ENCODE results near the gene GPR15LG.

The GPR15LG gene

GRCh38 chr10:84204610-84205009 lies 31.0 kb downstream of the GPR15LG start:
- DNase-seq, result no peak
- in situ Hi-C loops (cut with HindIII; ENCODE audit: low pct_ligation_motif_present, low pct_unique_long_range_greater_than_20kb, low sequenced_read_pairs), result no loop called here

GRCh38 chr10:84205049-84205852 lies 31.6 kb downstream of the GPR15LG start:
- peak; percentile 73 for DNase-seq
- in situ Hi-C loops (cut with HindIII; ENCODE audit: low pct_ligation_motif_present, low pct_unique_long_range_greater_than_20kb, low sequenced_read_pairs), result no loop called here

- in situ Hi-C loops (cut with HindIII; ENCODE audit: low pct_ligation_motif_present, low pct_unique_long_range_greater_than_20kb, low sequenced_read_pairs), result no loop called here
- no peak for DNase-seq
These were observed 32.4 kb downstream of the GPR15LG start for GRCh38 chr10:84205853-84206525.

GRCh38 chr10:84208023-84208422 lies 34.4 kb downstream of the GPR15LG start:
- in situ Hi-C loops (cut with HindIII; ENCODE audit: low pct_ligation_motif_present, low pct_unique_long_range_greater_than_20kb, low sequenced_read_pairs), result no loop called here
- no peak for DNase-seq

- no peak for DNase-seq
- in situ Hi-C loops (cut with HindIII; ENCODE audit: low pct_ligation_motif_present, low pct_unique_long_range_greater_than_20kb, low sequenced_read_pairs), result no loop called here
These were observed 38.0 kb downstream of the GPR15LG start for GRCh38 chr10:84211566-84211965.

- no peak for DNase-seq
- in situ Hi-C loops (cut with HindIII; ENCODE audit: low pct_ligation_motif_present, low pct_unique_long_range_greater_than_20kb, low sequenced_read_pairs), result no loop called here
These were observed 38.4 kb downstream of the GPR15LG start for GRCh38 chr10:84212014-84212413.

GRCh38 chr10:84213076-84213475 lies 39.5 kb downstream of the GPR15LG start:
- no peak for DNase-seq
- in situ Hi-C loops (cut with HindIII; ENCODE audit: low pct_ligation_motif_present, low pct_unique_long_range_greater_than_20kb, low sequenced_read_pairs), result no loop called here

- no peak for DNase-seq
- in situ Hi-C loops (cut with HindIII; ENCODE audit: low pct_ligation_motif_present, low pct_unique_long_range_greater_than_20kb, low sequenced_read_pairs), result no loop called here
These were observed 40.5 kb downstream of the GPR15LG start for GRCh38 chr10:84214046-84214572.

GRCh38 chr10:84214612-84215235 lies 41.1 kb downstream of the GPR15LG start:
- in situ Hi-C loops (cut with HindIII; ENCODE audit: low pct_ligation_motif_present, low pct_unique_long_range_greater_than_20kb, low sequenced_read_pairs), result no loop called here
- peak; percentile 45 for DNase-seq

- in situ Hi-C loops (cut with HindIII; ENCODE audit: low pct_ligation_motif_present, low pct_unique_long_range_greater_than_20kb, low sequenced_read_pairs), result no loop called here
- no peak for DNase-seq
These were observed 43.2 kb downstream of the GPR15LG start for GRCh38 chr10:84216834-84217233.

GRCh38 chr10:84217746-84218145 lies 44.1 kb downstream of the GPR15LG start:
- no peak for DNase-seq
- in situ Hi-C loops (cut with HindIII; ENCODE audit: low pct_ligation_motif_present, low pct_unique_long_range_greater_than_20kb, low sequenced_read_pairs), result no loop called here

- in situ Hi-C loops (cut with HindIII; ENCODE audit: low pct_ligation_motif_present, low pct_unique_long_range_greater_than_20kb, low sequenced_read_pairs), result no loop called here
- no peak for DNase-seq
These were observed 48.3 kb downstream of the GPR15LG start for GRCh38 chr10:84221916-84222315.

GRCh38 chr10:84224411-84225028 lies 50.9 kb downstream of the GPR15LG start:
- in situ Hi-C loops (cut with HindIII; ENCODE audit: low pct_ligation_motif_present, low pct_unique_long_range_greater_than_20kb, low sequenced_read_pairs), result no loop called here
- DNase-seq, result peak; percentile 13

- no peak for DNase-seq
- in situ Hi-C loops (cut with HindIII; ENCODE audit: low pct_ligation_motif_present, low pct_unique_long_range_greater_than_20kb, low sequenced_read_pairs), result no loop called here
These were observed 52.0 kb downstream of the GPR15LG start, which contains the start of gene LRIT2 for GRCh38 chr10:84225427-84226173. LRIT2 (minus strand) TSS chr10:84225544; CDS start chr10:84225520, 24 bp downstream.

- in situ Hi-C loops (cut with HindIII; ENCODE audit: low pct_ligation_motif_present, low pct_unique_long_range_greater_than_20kb, low sequenced_read_pairs), result no loop called here
These were observed 53.0 kb downstream of the GPR15LG start for GRCh38 chr10:84226616-84227015.

GRCh38 chr10:84227810-84228209 lies 54.2 kb downstream of the GPR15LG start:
- DNase-seq, result no peak
- in situ Hi-C loops (cut with HindIII; ENCODE audit: low pct_ligation_motif_present, low pct_unique_long_range_greater_than_20kb, low sequenced_read_pairs), result no loop called here

More at GRCh38 chr10:84226616-84227015, 53.0 kb downstream of the GPR15LG start:
- no peak for DNase-seq

GRCh38 chr10:84230359-84230758 lies 56.8 kb downstream of the GPR15LG start:
- no peak for DNase-seq
- in situ Hi-C loops (cut with HindIII; ENCODE audit: low pct_ligation_motif_present, low pct_unique_long_range_greater_than_20kb, low sequenced_read_pairs), result no loop called here

GRCh38 chr10:84232376-84232775 lies 58.8 kb downstream of the GPR15LG start:
- no peak for DNase-seq
- in situ Hi-C loops (cut with HindIII; ENCODE audit: low pct_ligation_motif_present, low pct_unique_long_range_greater_than_20kb, low sequenced_read_pairs), result no loop called here
